CD4-positive, alpha-beta T cell treated with Interleukin-10 for 1 hour (primary cell): ENCODE measurements around the gene TEX22.

Source experiments
- DNase-seq: peaks from one replicate; pipeline ENCODE4 v3.0.0-alpha.2; 2020

TEX22 gene

DNA sequence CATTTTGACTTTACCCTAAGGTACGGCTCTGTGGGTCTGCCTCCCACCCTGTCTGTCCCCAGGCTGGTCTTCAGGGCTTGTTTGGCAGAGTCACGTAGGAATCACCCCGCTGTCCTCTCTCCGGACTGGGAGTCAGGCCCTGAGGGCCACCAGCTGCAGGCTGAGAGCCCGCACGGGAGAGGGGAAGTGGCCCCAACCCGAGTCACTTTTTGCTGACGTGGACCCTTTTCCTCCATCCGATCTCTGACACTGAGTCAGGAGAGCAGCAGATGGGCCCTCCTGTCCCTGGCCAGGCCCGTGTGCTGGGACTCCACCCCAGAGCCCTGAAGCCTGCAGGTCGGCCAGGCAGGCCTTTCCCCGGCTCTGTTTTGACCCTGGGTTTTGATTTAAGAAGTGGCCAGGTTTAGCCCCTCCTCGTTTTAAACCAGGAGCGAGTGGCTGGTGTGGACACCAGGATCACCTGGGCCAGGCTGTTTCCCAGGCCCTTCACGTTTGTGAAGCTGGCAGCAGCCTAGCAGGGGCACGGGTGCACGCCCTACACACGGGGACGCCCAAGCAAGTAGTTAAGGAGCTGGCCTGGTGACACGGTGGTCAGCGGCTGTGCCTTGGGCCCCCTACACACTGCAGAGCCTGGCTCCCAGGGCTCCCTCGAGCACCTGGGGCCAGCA lies 12.5 kb upstream of the TEX22 start:
- no peak for DNase-seq

DNA sequence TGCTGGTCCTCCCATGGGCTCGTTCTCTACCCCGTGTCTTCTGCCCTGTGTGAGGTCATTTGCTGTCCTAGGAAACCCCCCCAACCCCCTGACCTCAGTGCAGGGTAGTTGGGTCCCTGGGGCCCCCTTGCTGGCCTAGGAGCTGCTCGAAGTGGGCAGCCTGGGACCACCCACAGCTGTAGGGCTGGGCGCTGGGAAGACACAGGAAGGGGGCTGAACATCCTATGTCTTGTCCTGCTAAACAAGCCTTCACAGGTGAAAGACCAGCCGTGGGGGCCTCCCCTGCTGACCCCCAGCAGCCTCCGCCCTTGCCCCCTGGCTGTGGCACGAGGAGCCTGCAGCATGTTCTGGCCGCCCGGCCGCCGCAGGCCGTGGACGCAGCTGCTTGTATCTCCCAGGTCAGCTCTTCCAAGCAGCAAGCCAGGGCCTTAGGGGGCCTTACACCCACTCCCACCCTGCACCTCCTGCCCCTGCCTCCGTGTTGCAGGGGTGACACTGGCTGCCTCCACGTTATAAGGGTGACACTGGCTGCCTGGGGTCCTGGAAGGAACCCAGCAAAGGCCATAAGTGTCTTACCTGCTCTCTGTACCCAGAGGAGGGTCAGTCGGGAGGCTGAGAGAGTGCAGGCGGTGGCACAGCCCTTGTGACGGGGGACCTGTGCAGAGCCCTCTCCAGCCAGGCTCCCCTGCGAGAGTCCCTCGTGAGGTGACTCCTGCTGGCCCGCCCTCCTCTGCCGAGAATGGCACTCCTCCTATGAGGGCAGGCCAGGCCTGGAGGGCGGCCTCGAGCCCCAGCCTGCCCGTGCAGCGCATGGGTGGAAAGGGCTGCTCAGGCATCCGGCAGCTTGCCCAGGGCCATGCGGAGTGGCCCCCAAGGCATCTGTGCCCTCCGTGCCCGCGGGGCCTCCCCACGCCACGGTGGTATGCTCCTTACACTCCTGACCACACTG lies 11.5 kb upstream of the TEX22 start:
- DNase-seq = no peak

DNA sequence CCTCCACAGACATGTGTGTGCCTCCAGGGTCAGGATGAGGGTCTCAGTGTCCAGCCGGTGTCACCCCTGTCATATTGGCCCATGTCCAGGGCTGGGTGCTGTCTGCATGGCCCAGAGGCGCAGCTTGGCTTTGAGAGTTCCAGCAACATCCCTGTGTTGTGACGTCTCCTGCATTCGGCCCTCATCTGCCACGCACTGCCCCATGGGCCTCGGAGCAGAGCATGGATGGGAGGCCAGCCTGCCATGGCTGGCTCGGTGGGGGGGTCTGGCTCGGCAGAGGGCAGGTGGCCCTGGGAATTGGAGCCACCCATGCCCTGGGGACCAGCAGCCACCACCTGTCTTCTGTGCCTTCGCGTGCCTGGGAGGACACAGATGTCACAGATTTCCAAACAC lies 10.8 kb upstream of the TEX22 start:
- DNase-seq = no peak

DNA sequence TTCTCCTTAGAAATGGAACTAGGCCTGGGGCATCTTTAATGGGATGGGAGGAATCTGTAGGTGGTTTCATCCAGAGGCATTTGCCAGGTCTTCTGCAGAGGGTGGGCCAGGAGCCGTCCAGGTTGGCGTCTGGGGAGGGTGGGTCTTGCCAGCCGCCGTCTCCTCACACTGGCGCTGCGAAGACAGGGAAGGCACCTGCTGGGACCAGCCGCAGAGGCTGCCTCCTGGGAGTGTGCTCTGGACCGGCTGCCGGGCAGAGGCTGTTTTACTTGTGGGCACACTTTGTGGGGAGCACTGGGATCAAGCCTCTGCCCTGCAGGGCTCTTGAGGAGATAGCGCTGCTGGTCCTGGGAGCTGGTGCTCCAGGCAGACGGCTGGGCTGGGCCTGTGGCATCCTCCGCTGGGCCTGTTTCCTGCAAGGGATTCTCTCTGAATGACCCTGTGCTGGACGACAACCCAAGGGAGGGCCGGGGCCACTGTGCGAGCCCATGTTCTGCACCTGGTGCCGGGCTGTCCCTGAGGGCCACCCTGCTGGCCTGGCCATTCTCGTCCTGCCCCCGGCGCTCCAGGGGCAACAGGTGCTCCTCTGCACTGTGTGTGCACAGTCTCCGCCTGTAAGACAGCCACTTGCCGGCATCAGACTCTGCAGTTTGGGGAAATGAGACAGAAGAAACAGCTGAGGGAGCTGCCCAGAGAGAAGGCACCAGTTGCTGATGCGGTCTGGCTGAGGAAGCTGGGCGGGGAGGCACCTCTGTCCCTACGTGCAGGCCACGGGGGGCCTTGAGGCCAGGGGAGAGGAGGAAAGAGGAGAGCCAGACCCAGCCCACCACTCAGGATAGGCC lies 10.0 kb upstream of the TEX22 start:
- DNase-seq = no peak

DNA sequence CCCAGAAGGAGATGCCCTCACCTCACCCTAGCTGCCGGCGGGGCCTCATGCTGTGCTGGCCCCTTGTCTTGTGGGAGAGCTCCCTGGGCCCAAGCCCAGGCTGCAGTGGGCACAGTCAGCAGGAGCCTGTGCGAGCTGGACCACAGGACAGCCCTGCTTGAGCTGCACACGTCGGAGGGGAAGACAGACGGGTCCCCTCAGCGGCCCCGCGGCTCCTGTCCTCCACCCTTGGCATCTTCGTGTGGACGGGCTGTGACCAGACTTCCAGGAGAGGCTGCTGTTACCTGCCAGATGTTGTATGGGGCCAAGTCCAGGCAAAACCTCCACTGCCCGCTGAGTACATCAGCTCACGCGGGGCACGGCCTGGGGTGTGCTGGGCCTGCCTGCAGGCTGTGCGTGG lies 9.4 kb upstream of the TEX22 start:
- DNase-seq = no peak

- no peak for DNase-seq
Measured at GRCh38 chr14:105389534-105389933, 8.8 kb upstream of the TEX22 start.

GRCh38 chr14:105389976-105390848 lies 8.1 kb upstream of the TEX22 start:
- DNase-seq = no peak

GRCh38 chr14:105390849-105391500 lies 7.4 kb upstream of the TEX22 start:
- DNase-seq = no peak

DNA sequence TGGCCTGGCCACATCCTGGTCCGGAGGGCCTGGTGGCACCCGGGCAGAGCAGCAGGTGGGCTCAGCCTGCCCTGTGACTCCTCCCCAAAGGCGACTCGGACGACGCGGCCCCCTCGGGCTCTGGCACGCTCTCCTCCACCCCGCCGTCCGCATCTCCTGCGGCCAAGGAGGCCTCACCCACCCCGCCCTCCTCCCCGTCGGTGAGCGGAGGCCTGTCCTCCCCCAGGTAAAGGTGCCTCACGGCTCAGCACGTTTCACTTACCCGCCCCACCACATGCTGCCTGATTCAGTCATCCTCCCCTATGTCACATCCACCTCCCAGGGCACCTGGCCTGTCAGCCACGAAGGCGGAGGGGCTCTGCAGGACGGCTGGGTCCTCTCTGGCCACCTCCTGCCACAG lies 6.8 kb upstream of the TEX22 start:
- no peak for DNase-seq

DNA sequence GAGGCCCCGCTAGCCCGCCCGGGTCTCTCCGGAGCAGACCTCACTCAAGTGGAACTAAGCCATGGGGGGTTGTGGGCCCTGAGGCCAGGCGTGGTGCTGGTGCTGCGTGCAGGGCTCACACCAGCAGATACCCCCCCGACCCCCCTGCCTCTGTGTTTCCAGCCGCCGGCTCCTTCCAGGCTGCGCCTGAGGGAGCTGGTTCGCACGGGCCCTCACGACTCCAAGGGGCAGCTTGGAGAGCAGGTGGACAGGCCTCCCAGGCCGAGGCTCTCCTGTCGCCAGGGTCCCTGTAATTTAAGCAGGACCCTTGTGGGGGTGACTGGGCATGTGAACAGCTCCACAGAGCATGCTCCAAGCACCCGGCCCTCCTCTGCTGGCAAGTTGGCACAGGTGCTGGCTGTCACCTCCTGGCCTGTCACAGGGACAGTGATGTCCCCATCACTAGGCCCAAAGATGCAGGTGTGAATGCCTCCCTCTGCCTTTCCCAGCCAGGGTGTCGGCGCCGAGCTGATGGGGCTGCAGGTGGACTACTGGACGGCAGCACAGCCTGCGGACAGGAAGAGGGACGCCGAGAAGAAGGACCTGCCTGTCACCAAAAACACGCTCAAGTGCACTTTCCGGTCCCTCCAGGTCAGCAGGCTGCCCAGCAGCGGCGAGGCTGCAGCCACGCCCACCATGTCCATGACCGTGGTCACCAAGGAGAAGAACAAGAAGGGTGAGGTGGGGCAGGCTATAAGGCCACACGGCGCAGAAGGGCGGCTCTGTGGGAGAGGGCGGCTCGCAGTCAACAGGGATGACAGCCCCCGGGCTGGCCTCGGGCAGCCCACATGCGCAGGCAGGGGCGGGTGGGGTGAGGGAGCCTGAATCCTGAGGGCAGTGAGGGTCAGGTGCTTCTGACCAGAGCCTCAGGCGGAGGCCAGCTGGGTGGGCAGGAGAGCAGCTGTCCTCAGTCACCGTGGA lies 5.9 kb upstream of the TEX22 start:
- DNase-seq = no peak

DNA sequence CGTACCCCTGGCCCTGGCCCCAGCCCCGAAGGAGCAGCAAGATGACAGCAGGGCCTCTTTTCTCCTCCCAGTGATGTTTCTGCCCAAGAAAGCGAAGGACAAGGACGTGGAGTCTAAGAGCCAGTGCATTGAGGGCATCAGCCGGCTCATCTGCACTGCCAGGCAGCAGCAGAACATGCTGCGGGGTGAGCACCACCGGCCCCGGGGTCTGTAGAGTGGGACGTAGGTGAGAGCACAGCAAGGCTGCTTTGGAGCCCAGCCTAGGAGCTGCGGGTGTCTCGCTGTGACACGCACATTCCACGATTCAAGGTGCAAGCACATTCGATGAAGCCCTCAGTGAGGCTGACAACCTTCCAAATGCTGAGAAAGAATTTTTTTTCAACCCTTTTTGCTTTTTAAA lies 5.2 kb upstream of the TEX22 start:
- no peak for DNase-seq

GRCh38 chr14:105394714-105395537 lies 3.4 kb upstream of the TEX22 start:
- DNase-seq = no peak

GRCh38 chr14:105395538-105395854 lies 2.8 kb upstream of the TEX22 start:
- DNase-seq = no peak

DNA sequence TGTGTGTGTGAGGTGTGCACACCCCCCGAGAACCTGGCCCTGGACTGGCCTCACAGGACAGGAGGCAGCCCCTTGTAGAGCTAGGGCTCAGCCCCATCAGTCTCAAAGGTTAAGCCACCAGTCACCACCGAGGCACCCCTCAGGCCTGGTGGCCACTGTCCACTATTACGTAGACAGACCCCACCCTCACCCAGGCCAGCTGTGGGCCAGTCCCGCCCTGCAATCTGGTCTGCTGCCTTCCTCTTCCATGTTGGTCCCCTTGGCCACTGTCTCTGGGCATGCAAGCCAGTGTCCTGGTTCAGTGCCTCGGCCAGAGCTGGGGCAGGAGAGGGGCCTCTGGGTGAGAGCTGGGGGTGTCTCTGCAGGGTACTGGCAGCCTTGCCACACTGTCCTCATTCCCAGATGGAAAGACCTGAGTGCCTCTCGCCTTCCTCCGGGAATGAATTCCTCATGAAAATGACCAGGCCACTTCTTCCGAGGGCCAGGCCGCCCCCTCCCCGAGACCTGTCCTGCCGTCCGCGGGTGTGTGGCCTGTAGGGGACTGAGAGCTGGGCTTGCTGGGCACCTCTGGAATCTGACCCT lies 897 bp upstream of the TEX22 start:
- no peak for DNase-seq

DNA sequence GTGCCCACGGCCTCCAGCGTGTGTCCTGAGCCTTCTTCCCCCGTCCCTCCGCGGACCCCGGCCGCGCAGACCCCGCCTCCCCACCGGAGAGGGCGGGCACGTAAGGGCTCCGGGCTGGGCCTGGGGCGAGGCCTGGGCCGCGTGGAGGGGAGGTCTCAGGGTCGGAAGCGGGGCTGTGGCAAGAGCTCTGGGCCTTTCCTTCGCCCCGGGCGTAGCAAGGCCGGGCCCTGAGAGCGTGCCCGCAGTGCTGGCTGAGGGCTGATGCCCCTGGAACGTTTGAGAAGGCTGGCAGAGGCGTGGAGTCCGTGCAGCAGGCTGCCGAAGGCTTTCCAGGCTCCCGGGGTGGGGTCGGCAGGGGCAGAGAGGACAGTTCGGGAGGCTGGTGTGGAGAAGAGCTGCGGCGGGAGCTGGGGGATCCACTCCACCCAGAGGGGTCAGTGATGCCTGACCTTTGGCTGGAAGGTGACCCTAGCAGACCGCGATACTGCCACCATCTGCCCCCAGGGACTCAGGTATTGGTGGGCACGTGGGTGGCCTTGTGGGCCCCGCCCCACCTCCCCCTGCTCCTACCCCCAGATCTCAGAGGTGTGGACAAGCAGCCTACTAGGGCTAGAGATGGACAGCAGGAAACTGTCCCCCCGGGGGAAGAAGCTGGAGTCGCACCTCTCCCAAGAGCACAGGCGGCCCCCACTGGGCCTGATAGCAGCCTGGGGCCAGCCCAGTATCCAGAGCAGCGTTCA lies 558 bp downstream of the TEX22 start:
- DNase-seq = no peak

DNA sequence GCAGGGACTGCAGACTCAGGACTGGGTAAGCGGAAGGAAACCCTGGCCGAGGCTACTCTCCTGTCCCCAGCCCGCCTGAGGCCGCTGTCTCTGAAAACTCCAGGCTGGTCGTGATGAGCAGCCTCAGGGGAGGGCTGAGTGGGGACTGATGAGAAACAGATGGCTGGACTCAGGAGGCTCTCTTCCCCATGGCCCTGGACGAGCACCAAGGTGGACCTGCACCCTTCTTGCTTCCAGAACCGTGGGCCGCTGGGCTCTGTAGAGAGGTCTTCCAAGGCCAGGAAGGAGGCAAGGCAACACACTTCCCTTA lies 1.1 kb downstream of the TEX22 start:
- no peak for DNase-seq

- DNase-seq = no peak
Measured at GRCh38 chr14:105400016-105400415, 1.7 kb downstream of the TEX22 start.

DNA sequence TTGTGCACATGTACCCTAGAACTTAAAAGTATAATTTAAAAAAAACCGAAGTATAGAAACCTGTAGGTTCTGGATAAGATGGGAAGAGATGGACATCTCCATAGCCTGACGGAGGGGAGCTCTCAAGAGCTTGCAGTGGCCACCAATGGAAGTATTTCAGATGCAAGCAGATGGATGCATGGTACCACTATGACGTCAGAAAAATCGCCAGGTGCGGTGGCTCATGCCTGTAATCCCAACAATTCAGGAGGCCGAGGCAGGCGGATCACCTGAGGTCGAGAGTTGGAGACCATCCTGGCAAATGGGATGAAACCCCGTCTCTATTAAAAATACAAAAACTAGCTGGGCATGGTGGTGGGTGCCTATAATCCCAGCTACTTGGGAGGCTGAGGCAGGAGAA lies 3.4 kb downstream of the TEX22 start:
- no peak for DNase-seq

DNA sequence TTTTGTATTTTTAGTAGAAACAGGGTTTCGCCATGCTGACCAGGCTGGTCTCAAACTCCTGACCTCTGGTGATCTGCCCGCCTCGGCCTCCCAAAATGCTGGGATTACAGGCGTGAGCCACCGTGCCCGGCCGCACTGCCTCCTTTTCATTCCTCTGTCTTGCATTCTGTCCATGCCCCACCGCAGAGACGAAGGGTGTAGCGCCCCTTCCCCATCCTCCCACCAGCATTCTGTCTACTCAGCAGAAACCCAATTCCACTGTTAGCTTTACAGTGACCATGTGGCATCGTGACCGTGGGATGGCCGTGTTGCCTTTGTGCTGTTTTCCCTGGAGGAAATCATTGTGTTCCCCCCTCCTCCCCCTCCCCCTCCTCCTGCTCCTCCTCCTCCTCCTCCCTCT lies 10.3 kb downstream of the TEX22 start:
- no peak for DNase-seq
